A549 (cell line): ENCODE results near the gene KIAA0040. TPM values are rescaled to one million over a fixed set of nuclear protein-coding genes. Genes with fewer than 3 reads are reported as not detected.

ENCODE experiments used
- ATAC-seq, 2 experiments: fragments of 200-7000 bp in 1 of 2; fragments of >200 bp in 1 of 2; cut with Nextera tagmentation in 1 of 2; cut with Tn5 transposase in 1 of 2; 3 replicates each; pipeline versions ENCODE4 v1.8.0 to v1.9.1; 2018 to 2020; ENCODE audit warnings: mild to moderate bottlenecking in 1 of 2, moderate library complexity in 1 of 2
- CTCF ChIA-PET: fragments of 300-600 bp; sonication (Branson Sonifier 250); formaldehyde crosslinking; extraction: SDS; loops from one replicate; lab custom pipeline; 2021; ENCODE audit warnings: antibody characterized with exemption, inconsistent platforms; lab: Yijun Ruan, JAX
- POLR2A ChIA-PET: fragments of 350-600 bp; formaldehyde crosslinking; extraction: SDS; loops from one replicate; lab custom pipeline; 2021; ENCODE audit warnings: antibody characterized with exemption, inconsistent platforms; lab: Yijun Ruan, JAX
- DNase-seq, 2 experiments: peaks; one replicate each; pipeline versions ENCODE4 v3.0.0 to v3.0.0-alpha.2; 2011 to 2016; ENCODE audit warnings: low read depth in 1 of 2, low spot score in 1 of 2
- FAIRE-seq: peaks from 2 replicates; lab custom pipeline; 2011; peaks lifted over from hg19 to GRCh38; lab: Jason Lieb, UNC
- H3K27ac ChIP-seq, 2 experiments: fragments of >200 bp; sonication (Bioruptor Twin); formaldehyde crosslinking; 3 replicates each; pipeline ENCODE4 v1.5.1; 2016 to 2017
- H3K4me1 ChIP-seq: fragments of >200 bp; sonication (Bioruptor Twin); formaldehyde crosslinking; 3 replicates; pipeline ENCODE4 v1.6.1; 2016
- H3K4me2 ChIP-seq: fragments of >200 bp; sonication (Bioruptor Twin); formaldehyde crosslinking; 3 replicates; pipeline ENCODE4 v1.6.1; 2016
- H3K4me3 ChIP-seq: fragments of >200 bp; sonication (Bioruptor Twin); formaldehyde crosslinking; 3 replicates; pipeline ENCODE4 v1.5.1; 2016
- H3K9me3 ChIP-seq: fragments of >200 bp; sonication (Bioruptor Twin); formaldehyde crosslinking; 3 replicates; pipeline ENCODE4 v1.6.1; 2016
- BHLHE40 ChIP-seq: IDR thresholded peaks from 2 replicates; pipeline ENCODE4 v1.6.1; 2012; ENCODE audit warnings: low read depth, low read length, inconsistent platforms
- CEBPB ChIP-seq, 2 experiments: fragments of >200 bp in 1 of 2; sonication (Bioruptor Twin) in 1 of 2; formaldehyde crosslinking in 1 of 2; IDR thresholded peaks; 2 replicates each; pipeline ENCODE4 v1.6.1; 2012 to 2016
- CHD4 ChIP-seq: fragments of 200-600 bp; sonication (generic); IDR thresholded peaks from 2 replicates; pipeline ENCODE4 v1.6.1; 2016; ENCODE audit warnings: antibody characterized with exemption, mild to moderate bottlenecking, borderline replicate concordance
- EHF ChIP-seq: fragments of 250-450 bp; sonication (Bioruptor Pico); IDR thresholded peaks from 2 replicates; pipeline ENCODE4 v1.5.0; 2020; ENCODE audit warnings: mild to moderate bottlenecking
- HOXB13 ChIP-seq: fragments of 250-450 bp; sonication (Bioruptor Pico); IDR thresholded peaks from 2 replicates; pipeline ENCODE4 v1.5.0; 2020; ENCODE audit warnings: low read depth, mild to moderate bottlenecking, moderate library complexity
- HOXB5 ChIP-seq: fragments of 250-450 bp; sonication (Bioruptor Pico); IDR thresholded peaks from 2 replicates; pipeline ENCODE4 v1.5.0; 2020; ENCODE audit warnings: mild to moderate bottlenecking, moderate library complexity
- JUN ChIP-seq, 2 experiments: fragments of >200 bp; sonication (Bioruptor Twin); formaldehyde crosslinking; IDR thresholded peaks; 2 replicates in 1 of 2; 3 replicates in 1 of 2; pipeline ENCODE4 v1.6.1; 2016 to 2017
- JUNB ChIP-seq: fragments of >200 bp; sonication (Bioruptor Twin); formaldehyde crosslinking; IDR thresholded peaks from 2 replicates; pipeline ENCODE4 v1.6.1; 2016
- KDM1A ChIP-seq: fragments of 200-600 bp; sonication (generic); IDR thresholded peaks from 2 replicates; pipeline ENCODE4 v1.6.1; 2016; ENCODE audit warnings: low read depth, mild to moderate bottlenecking
- MAFK ChIP-seq: fragments of 450-650 bp; IDR thresholded peaks from 2 replicates; pipeline ENCODE4 v1.6.1; 2014; ENCODE audit not compliant: partially characterized antibody
- NFE2L2 ChIP-seq: fragments of 150-350 bp; conservative IDR thresholded peaks from 2 replicates; pipeline ENCODE4 v1.6.1; 2014; ENCODE audit warnings: low read length
- NPAS2 ChIP-seq: fragments of 250-450 bp; sonication (Bioruptor Pico); IDR thresholded peaks from 2 replicates; pipeline ENCODE4 v1.8.0; 2022; ENCODE audit warnings: mild to moderate bottlenecking, moderate library complexity, borderline replicate concordance
- PHF8 ChIP-seq: fragments of 200-600 bp; sonication (generic); IDR thresholded peaks from 2 replicates; pipeline ENCODE4 v1.6.1; 2016; ENCODE audit warnings: low read depth, mild to moderate bottlenecking, antibody characterized with exemption, moderate library complexity, borderline replicate concordance
- POLR2A ChIP-seq: IDR thresholded peaks from 2 replicates; pipeline ENCODE4 v1.6.1; 2012; ENCODE audit warnings: mild to moderate bottlenecking, low read length
- RAD21 ChIP-seq, 2 experiments: fragments of >200 bp in 1 of 2; sonication (Bioruptor Twin) in 1 of 2; formaldehyde crosslinking in 1 of 2; IDR thresholded peaks in 1 of 2; conservative IDR thresholded peaks in 1 of 2; 2 replicates in 1 of 2; 3 replicates in 1 of 2; pipeline ENCODE4 v1.6.1; 2012 to 2018; ENCODE audit warnings: inconsistent platforms in 1 of 2
- RCOR1 ChIP-seq: fragments of 150-350 bp; IDR thresholded peaks from 2 replicates; pipeline ENCODE4 v1.6.1; 2014; ENCODE audit warnings: antibody characterized with exemption, low read length, low read depth
- RFX5 ChIP-seq: fragments of 450-650 bp; IDR thresholded peaks from 2 replicates; pipeline ENCODE4 v1.7.1; 2014; ENCODE audit warnings: antibody characterized with exemption, mild to moderate bottlenecking, moderate library complexity
- SMC3 ChIP-seq: fragments of >200 bp; sonication (Bioruptor Twin); formaldehyde crosslinking; IDR thresholded peaks from 3 replicates; pipeline ENCODE4 v1.6.1; 2018; ENCODE audit warnings: inconsistent platforms
- TFCP2L1 ChIP-seq: fragments of 250-450 bp; sonication (Bioruptor Pico); IDR thresholded peaks from 2 replicates; pipeline ENCODE4 v1.5.0; 2021; ENCODE audit warnings: mild to moderate bottlenecking
- ZFP36 ChIP-seq: fragments of 450-650 bp; IDR thresholded peaks from 2 replicates; pipeline ENCODE4 v1.6.1; 2014; ENCODE audit warnings: borderline replicate concordance; ENCODE audit not compliant: partially characterized antibody
- ZNF302 ChIP-seq: fragments of 250-450 bp; sonication (Bioruptor Pico); IDR thresholded peaks from 2 replicates; pipeline ENCODE4 v1.9.0; 2021; ENCODE audit warnings: inconsistent platforms, mild to moderate bottlenecking, moderate library complexity
- ZSCAN20 ChIP-seq: fragments of 250-450 bp; sonication (Bioruptor Pico); IDR thresholded peaks from 2 replicates; pipeline ENCODE4 v1.8.0; 2022; ENCODE audit warnings: mild to moderate bottlenecking, moderate library complexity
- WGBS: methylation state at CpG from one replicate; pipeline ENCODE4 v1.1.6; 2017; ENCODE audit errors: missing lambda C conversion rate; 5-methylcytosine and 5-hydroxymethylcytosine counted together
- polyA plus RNA-seq, 4 experiments: library from polyadenylated mRNA; depleted of rRNA in 3 of 4; stranded (reverse); fragments of >200 nt; fragmentation: RNase III in 1 of 4; extraction: RNeasy Plus Mini Kit Qiagen cat#74134 plus additional on column Dnase treatment in 1 of 4; gene quantifications; 2 replicates in 3 of 4; 3 replicates in 1 of 4; pipeline ENCODE4 v1.2.3, GENCODE V29; 2011 to 2017
- TF ChIP-seq, protein P1 (sequence below): fragments of 250-450 bp; sonication (Bioruptor Pico); IDR thresholded peaks from 2 replicates; pipeline ENCODE4 v1.5.0; 2021; ENCODE audit warnings: mild to moderate bottlenecking, moderate library complexity, borderline replicate concordance
- TF ChIP-seq, protein P2 (sequence below): fragments of >200 bp; sonication (Bioruptor Twin); formaldehyde crosslinking; IDR thresholded peaks from 2 replicates; pipeline ENCODE4 v1.6.1; 2016
- TF ChIP-seq, protein P3 (sequence below): fragments of 450-650 bp; IDR thresholded peaks from 2 replicates; pipeline ENCODE4 v1.6.1; 2014; ENCODE audit warnings: antibody characterized with exemption
- TF ChIP-seq, protein P4 (sequence below): fragments of >200 bp; sonication (Bioruptor Twin); formaldehyde crosslinking; IDR thresholded peaks from 3 replicates; pipeline ENCODE4 v1.5.1; 2016

KIAA0040 gene
- polyA plus RNA-seq, 2 of the 4 experiments (the other 2 are of a cell fraction): 0.21 to 1.1 TPM

DNA sequence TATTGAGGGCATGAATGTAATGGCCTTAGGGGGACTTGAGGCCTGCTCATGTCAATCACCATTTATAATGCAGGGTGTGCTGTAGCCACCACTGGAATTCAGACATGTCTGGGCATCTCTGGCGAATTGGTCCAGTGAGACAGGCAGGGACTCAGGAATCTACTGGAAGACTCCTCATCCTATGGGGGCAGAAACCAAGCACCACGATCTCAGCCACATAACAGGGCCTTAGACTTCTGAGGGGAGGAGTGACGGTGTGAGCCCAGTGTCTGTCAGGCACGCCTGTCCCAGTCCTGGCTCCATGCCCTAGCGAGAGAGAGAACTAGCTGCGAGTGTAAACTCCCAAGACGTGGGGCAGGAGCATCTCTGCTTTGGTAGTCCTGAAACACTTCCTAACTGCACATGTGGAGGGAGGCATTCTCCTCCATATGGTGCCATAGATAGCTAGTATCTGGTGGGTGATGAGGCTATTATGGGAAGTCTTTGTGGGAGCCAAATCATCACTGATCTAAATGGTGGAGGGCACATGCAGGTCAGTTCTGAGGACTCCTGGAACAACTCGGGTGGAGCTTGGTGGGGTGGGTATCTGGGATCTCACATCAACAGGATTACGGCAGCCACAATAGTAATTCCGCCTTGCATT is 29.8 kb upstream of the KIAA0040 start:
- no peak for FAIRE-seq
- CTCF ChIA-PET: interaction anchor here (0.6 to 0.9 kb wide), 2 partner anchors 67 to 831 kb away, joined by 3 to 5 read pairs; no protein-coding TSS in a partner anchor
- H3K27ac ChIP-seq: no peak overlapping the region
- WGBS: 42% methylated on average over 10 of the region's 10 CpGs
- no peaks in the 10 kb centered on the region for H3K4me1 ChIP-seq
- ATAC-seq: no peak
- TF ChIP-seq, protein P1, sequence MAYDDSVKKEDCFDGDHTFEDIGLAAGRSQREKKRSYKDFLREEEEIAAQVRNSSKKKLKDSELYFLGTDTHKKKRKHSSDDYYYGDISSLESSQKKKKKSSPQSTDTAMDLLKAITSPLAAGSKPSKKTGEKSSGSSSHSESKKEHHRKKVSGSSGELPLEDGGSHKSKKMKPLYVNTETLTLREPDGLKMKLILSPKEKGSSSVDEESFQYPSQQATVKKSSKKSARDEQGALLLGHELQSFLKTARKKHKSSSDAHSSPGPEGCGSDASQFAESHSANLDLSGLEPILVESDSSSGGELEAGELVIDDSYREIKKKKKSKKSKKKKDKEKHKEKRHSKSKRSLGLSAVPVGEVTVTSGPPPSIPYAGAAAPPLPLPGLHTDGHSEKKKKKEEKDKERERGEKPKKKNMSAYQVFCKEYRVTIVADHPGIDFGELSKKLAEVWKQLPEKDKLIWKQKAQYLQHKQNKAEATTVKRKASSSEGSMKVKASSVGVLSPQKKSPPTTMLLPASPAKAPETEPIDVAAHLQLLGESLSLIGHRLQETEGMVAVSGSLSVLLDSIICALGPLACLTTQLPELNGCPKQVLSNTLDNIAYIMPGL (CRISPR knock-in tag): no peak
- TF ChIP-seq ZSCAN20 (no peak), PHF8 (no peak), RFX5 (no peak), KDM1A (no peak), POLR2A (no peak), SMC3 (no peak), JUNB (no peak), TFCP2L1 (CRISPR knock-in tag) (no peak)
- TF ChIP-seq, protein P2, sequence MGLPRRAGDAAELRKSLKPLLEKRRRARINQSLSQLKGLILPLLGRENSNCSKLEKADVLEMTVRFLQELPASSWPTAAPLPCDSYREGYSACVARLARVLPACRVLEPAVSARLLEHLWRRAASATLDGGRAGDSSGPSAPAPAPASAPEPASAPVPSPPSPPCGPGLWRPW: no peak
- POLR2A ChIA-PET: no interaction called here
- no peaks in the 10 kb centered on the region for H3K9me3 ChIP-seq
- no peak overlapping the region for H3K4me3 ChIP-seq
- no peak overlapping the region for H3K4me2 ChIP-seq
- DNase-seq: no peak

DNA sequence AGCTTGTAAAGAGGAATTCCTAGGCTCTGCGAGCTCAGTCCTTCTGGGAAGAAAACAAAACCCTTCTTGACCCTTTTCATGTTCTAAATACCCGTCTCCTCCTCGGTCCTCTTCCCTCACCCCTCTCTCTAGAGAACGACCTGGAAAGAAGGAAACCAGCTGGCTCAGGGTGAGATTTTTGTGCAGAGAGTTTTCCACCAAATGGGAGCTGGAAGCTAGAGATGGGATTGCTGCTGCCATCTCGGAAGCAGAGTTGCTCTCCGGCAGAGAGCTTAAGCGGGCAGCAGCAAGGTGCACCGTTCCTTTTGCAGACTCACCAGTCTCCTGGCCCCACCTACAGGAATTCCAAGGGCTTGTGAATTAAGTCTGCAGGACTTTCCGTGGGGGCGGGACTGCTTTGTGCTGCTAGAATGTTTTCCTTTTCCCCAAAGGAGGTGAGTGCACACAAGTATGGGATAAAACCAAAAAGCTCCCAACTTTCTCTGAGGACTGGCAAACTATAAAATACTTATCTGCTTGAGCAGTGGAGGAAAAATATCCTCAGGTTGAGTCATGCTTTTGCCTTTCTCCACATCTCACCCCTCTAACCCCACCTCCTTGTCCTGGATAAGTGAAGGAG is 29.1 kb upstream of the KIAA0040 start:
- 40% methylated on average over 10 of the region's 10 CpGs for WGBS
- Histone ChIP-seq H3K4me1 (no peaks in the 10 kb centered on the region), H3K4me2 (no peak overlapping the region), H3K27ac (no peak overlapping the region), H3K4me3 (no peak overlapping the region), H3K9me3 (no peaks in the 10 kb centered on the region)
- ChIA-PET CTCF (no interaction called here), POLR2A (no interaction called here)
- DNase-seq (no peak), ATAC-seq (no peak), FAIRE-seq (no peak)
- TF ChIP-seq BHLHE40: no peak
- TF ChIP-seq NPAS2 (CRISPR knock-in tag): no peak
- TF ChIP-seq NFE2L2: no peak
- TF ChIP-seq ZNF302 (CRISPR knock-in tag): no peak
- TF ChIP-seq RCOR1: no peak
- TF ChIP-seq JUN (IDR thresholded peaks at IDR 0.05): no peak
- TF ChIP-seq CHD4: no peak
- TF ChIP-seq PHF8: no peak
- no peak for TF ChIP-seq TFCP2L1 (CRISPR knock-in tag)
- no peak for TF ChIP-seq RFX5
- no peak for TF ChIP-seq EHF (CRISPR knock-in tag)
- no peak for TF ChIP-seq HOXB5 (CRISPR knock-in tag)
- TF ChIP-seq MAFK: no peak
- no peak for TF ChIP-seq RAD21 (conservative IDR thresholded peaks at IDR 0.05 in 1 of 2, IDR thresholded peaks at IDR 0.05 in 1 of 2)
- TF ChIP-seq HOXB13 (CRISPR knock-in tag): no peak
- TF ChIP-seq, protein P2: no peak
- TF ChIP-seq, protein P3, sequence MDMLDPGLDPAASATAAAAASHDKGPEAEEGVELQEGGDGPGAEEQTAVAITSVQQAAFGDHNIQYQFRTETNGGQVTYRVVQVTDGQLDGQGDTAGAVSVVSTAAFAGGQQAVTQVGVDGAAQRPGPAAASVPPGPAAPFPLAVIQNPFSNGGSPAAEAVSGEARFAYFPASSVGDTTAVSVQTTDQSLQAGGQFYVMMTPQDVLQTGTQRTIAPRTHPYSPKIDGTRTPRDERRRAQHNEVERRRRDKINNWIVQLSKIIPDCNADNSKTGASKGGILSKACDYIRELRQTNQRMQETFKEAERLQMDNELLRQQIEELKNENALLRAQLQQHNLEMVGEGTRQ: no peak
- TF ChIP-seq, protein P4, sequence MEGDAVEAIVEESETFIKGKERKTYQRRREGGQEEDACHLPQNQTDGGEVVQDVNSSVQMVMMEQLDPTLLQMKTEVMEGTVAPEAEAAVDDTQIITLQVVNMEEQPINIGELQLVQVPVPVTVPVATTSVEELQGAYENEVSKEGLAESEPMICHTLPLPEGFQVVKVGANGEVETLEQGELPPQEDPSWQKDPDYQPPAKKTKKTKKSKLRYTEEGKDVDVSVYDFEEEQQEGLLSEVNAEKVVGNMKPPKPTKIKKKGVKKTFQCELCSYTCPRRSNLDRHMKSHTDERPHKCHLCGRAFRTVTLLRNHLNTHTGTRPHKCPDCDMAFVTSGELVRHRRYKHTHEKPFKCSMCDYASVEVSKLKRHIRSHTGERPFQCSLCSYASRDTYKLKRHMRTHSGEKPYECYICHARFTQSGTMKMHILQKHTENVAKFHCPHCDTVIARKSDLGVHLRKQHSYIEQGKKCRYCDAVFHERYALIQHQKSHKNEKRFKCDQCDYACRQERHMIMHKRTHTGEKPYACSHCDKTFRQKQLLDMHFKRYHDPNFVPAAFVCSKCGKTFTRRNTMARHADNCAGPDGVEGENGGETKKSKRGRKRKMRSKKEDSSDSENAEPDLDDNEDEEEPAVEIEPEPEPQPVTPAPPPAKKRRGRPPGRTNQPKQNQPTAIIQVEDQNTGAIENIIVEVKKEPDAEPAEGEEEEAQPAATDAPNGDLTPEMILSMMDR: no peak
- no peak for TF ChIP-seq CEBPB (IDR thresholded peaks at IDR 0.05)
- TF ChIP-seq ZFP36: no peak
